H1 (cell line): ENCODE measurements around the gene MPZL3. TPM values are rescaled to one million over a fixed set of nuclear protein-coding genes. Genes with fewer than 3 reads are reported as not detected.

Source experiments
- HDAC6 ChIP-seq: IDR thresholded peaks from one replicate; pipeline ENCODE4 v1.7.1; 2012; ENCODE audit warnings: low read depth, mild to moderate bottlenecking, inconsistent platforms, low read length, moderate library complexity
- JUND ChIP-seq: IDR thresholded peaks from 2 replicates; pipeline ENCODE4 v1.6.1; 2011; ENCODE audit warnings: mild to moderate bottlenecking, improper control_type of control experiment, low read length
- MAX ChIP-seq: IDR thresholded peaks from 2 replicates; pipeline ENCODE4 v1.6.1; 2012; ENCODE audit warnings: inconsistent platforms
- PHF8 ChIP-seq: fragments of 200-600 bp; sonication (generic); conservative IDR thresholded peaks from 2 replicates; pipeline ENCODE4 v1.7.1; 2012; ENCODE audit warnings: low read depth, mild to moderate bottlenecking, inconsistent platforms, low read length, moderate library complexity
- polyA plus RNA-seq, 7 experiments: library from polyadenylated mRNA; depleted of rRNA in 3 of 7; stranded (reverse) in 5 of 7; unstranded in 2 of 7; fragments of >200 nt in 5 of 7; fragments of 200-250 nt in 2 of 7; gene quantifications; 1 replicate in 5 of 7; 2 replicates in 1 of 7; 4 replicates in 1 of 7; pipeline versions ENCODE4 v1.2.1 to v1.2.3, GENCODE V29; 2011 to 2013; ENCODE audit warnings: missing spikeins in 2 of 7, mixed read lengths in 2 of 7
- total RNA-seq: library from RNA; stranded (reverse); fragmentation: NEBNext Ultra II Directional; extraction: Animal tissue kit (Norgen Biotek cat#: 25700); gene quantifications from 2 replicates; pipeline ENCODE4 v1.2.1, GENCODE V29; 2021

The MPZL3 gene
- total and polyA plus RNA-seq, 2 of the 8 experiments (the other 6 are each of a cell fraction or from before 2014, with no cell fraction given): 1.1 to 3.9 TPM

- TF ChIP-seq MAX (no peak), JUND (no peak), HDAC6 (no peak), PHF8 (no peak)
Observed at GRCh38 chr11:118243993-118244762, 8.0 kb downstream of the MPZL3 start (continued).
